Suppressor macrophage (primary cell): ENCODE measurements around the gene HIPK3.
"Not testable (repeated sequence)": the region's sequence is repeated elsewhere in the genome, so short reads cannot be mapped to it uniquely, and the experiment has no call there.

Experiments
- DNase-seq, 4 experiments: peaks; one replicate each; pipeline ENCODE4 v3.0.0-alpha.2; 2020 to 2022
- total RNA-seq, 17 experiments: gene quantifications; one replicate each; lab custom pipeline; 2026; ENCODE audit warnings: mixed read lengths in 6 of 17, inconsistent platforms in 3 of 17; lab: John Stamatoyannopoulos, UW

HIPK3 gene
- total RNA-seq: 221 to 632 (median 399) reads per million in 17 experiments

DNA sequence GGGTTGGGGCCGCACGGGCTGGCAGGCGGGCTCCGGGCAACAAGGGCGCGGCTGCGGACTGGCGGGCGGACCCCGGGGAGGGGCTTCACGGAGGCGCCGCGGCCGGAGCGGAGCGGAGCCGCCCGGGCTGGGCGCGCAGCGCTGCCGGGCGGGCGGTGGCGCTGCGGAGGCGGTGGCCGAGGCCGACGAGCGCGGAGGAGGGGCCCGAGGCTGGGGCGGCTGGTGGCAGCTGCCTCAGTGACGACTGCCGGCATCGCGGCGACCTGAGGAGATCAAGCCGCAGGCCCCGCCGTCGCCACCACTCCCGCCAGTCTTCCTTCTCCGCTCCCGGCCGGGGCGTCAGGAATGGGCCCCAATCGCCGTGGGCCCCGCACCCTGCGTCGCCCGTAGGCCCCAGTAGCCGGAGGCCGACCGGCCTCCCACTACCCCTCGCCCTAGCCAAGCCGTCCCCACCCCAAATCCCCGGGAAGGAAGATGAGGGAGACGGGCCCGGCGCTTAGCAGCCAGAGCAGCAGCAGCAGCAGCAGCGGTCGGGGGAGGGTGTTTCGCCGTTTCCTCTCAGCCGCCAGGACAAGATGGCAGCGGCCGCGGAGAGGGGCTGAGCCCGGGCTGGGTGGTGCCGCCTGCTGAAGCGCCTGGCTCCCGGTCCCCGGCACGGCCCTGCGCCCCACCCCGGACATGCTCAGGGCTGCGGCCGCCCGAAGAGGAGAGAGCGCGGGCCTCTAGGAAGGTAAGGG is at the start of gene HIPK3:
TSS of gene HIPK3 (plus strand) at position 222 of the 737 bp plus-strand sequence.
- peak; percentile 89 to 97 (median 94) for DNase-seq

DNA sequence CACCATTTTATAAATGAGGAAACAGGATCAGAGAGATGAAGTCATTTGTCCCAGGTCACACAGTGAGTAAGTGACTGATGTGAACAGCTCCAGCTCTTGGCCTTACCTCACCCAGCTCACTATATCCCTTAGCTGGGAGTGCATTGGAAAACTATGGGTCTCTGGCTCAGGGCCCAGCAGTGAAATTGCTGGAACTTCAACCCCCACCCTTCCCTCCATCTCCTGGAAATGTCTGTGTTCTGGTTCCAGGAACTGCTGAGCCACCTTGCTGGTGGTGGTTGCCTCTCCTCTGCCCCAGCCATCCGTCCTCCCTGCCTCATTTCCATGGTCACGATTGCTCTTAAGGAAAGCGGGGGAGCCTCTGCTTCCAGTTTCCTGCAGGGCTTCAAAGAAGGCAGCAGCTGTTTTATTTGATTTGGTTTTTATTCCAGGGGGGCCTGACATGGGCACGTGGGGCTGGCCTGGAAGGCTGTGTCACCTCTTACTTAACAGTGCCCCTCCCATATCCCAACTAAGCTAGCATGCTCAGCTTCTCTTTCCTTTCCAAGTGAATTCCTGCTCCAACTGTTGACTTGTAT is 49.7 kb upstream of the HIPK3 start:
- peak in 2 of 4 experiments; percentile 33 to 58 for DNase-seq

DNA sequence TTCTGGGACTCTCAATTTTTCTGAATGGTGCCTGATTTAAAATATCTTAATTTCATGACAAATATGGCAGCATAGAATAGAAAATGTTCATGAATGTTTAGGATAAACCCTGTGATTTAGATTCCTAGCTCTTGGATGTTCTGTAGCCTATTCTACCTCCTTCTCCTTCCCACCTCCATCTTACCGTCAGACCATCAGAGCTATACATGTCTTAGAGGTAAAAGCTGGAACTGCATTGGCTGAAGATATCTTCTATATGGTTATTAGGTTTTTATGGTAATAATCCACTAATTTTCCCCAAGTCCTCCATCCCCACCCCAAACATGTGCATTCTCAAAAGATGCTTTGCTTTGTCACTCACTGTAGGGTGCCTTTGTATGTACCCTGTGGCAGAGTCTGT is 49.0 kb upstream of the HIPK3 start:
- no peak for DNase-seq

DNA sequence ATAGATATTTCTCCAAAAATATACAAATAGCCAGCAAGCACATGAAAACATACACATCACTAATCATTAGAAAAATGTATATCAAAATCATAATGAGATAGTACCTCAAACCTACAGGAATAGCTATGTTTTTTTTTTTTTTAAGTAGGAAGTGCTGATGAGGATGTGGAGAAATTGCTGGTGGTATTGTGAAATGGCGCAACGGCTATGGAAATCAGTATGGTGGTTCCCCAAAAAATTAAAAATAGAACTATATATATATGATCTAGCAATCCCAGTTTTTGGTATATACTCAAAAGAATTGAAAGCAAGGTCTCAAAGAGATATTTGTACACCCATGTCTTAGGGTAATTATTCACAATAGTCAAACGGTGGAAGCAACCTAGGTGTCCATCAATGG is 46.0 kb upstream of the HIPK3 start:
- DNase-seq: peak; percentile 71 to 90 (median 81)

DNA sequence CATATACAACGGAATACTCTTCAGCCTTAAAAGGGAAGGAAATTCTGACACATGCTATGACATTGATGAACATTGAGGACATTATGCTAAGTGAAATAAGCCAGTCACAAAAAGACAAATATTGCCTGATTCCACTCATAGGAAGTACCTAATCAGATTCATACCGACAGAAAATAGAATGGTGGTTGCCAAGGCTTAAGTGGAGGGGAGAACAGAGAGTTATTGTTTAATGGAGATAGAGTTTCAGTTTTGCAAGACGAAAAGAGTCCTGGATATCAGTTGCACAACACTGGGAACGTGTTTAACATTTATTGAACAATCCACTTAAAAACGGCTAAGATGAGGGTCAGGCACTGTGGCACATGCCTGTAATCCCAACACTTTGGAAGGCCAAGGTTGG is 45.6 kb upstream of the HIPK3 start:
- peak; percentile 13 to 82 (median 59) for DNase-seq

DNA sequence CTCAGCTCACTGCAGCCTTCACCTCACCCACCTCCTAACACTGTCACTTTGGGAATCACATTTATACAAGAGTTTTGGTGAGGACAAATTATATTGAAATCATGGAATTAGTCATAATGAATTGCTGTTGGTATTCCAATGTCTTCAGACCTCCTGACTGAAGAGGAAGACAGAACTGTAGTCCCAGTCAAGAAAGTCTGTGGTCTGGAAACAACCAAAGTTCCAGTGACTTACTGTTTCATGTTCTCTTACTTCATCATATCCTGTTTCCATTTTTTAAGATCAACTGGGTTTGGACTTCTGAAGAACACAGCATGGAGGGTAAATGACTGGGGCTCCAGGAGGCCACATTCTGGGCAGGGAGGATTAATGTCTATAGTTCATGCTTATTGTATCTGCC is 43.0 kb upstream of the HIPK3 start:
- peak; percentile 63 to 89 (median 74) for DNase-seq

DNA sequence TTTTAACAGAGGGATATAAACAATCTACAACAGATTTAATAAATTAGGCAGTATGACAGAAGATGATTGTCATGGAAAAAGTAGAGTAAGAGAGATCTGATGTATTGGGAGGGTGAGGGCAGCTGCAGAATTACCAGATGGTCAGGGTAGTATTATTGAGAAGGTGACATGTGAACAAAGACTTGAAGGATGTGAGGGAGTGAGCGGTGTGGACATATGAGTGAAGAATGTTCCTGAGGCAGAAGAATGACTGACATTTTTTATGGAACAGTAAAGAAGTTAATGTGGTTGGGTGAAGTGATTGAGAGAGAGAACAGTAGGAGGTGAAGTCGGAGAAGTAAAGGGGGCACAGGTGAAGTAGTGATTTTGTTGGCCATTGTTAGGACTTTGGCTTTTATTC is 42.4 kb upstream of the HIPK3 start:
- no peak for DNase-seq

DNA sequence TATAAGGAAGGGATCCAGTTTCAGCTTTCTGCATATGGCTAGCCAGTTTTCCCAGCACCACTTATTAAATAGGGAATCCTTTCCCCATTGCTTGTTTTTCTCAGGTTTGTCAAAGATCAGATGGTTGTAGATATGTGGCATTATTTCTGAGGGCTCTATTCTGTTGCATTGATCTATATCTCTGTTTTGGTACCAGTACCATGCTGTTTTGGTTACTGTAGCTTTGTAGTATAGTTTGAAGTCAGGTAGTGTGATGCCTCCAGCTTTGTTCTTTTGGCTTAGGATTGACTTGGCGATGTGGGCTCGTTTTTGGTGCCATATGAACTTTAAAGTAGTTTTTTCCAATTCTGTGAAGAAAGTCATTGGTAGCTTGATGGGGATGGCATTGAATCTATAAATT is 40.5 kb upstream of the HIPK3 start:
- DNase-seq: not testable (repeated sequence)

DNA sequence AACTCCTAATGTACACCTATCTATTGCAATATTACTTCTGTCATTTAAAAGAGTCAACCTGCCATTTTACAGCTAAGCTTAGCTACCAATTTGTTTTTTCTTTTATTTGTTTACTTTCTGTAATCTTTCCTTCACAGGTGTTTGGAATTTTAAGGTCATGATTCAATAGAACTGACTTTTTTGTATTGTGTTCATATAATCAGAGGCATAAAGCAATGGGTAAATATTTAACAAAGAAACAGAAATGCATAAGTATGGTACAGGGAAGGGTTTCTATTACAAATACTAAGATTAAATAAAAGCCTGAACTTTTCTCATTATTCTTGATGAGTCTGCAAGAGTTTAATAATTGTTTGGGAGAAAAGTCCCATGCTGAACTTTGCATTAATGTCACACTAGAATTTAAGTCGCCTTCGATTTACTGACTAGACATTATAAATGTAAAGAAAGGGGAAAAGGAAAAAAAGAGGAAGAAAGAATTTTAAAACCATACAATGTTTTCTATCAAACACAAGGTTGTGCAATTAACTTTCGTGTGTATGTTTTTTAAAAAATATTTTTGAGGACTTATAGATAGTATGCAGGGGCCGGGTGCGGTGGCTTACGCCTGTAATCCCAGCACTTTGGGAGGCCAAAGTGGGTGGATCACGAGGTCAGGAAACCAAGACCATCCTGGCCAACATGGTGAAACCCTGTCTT is 35.0 kb upstream of the HIPK3 start:
- DNase-seq: peak in 3 of 4 experiments; percentile 31 to 65 (median 63)

DNA sequence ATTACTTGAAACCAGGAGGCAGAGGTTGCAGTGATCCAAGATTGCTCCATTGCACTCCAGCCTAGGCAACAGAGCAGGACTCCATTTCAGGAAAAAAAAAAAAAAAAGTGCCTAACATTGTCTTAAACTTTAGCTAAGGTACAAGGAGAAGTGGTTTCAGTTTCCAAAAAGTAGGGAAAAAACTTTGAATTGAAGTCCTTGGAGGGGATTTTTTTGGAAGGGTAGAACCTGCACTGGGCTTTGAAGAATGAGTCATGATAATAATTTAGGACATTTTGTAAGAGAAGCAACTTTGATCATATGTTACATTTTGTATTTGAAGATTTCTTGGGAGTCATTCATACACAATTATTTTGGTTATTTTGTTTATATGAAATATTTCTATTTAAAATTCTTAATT is 31.8 kb upstream of the HIPK3 start:
- no peak for DNase-seq

DNA sequence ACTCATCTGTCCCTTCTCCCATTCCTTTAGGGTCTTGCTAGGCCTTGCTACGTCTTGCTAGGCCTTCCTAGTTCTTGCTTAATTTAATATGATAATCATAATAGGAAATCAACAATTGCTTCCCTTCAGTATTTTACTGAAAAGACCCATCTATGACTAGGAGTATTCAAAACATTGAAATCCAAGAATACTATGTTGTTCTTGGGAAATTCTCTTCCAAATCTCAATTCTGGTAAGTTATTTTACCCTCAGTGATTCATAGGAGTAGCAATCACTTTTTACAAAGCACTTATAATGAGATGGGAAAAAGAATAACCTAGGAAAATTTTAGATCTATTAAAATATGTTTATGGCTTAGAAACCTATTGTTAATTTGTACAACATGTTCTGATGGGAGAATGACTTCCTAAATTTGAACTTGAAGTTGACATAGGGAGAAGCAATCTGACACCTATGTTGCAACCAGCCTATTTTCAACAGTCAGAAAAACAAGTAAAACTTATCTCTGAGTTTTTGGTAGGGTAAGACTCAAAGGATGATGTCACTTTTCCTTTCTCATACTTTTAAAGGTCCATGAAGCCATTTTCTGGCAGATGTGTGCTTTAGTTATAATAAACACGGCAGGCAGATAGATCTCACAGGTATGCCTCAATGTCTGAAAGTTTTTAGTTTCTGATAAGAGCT is 29.5 kb upstream of the HIPK3 start:
- DNase-seq: peak; percentile 27 to 76 (median 51)

DNA sequence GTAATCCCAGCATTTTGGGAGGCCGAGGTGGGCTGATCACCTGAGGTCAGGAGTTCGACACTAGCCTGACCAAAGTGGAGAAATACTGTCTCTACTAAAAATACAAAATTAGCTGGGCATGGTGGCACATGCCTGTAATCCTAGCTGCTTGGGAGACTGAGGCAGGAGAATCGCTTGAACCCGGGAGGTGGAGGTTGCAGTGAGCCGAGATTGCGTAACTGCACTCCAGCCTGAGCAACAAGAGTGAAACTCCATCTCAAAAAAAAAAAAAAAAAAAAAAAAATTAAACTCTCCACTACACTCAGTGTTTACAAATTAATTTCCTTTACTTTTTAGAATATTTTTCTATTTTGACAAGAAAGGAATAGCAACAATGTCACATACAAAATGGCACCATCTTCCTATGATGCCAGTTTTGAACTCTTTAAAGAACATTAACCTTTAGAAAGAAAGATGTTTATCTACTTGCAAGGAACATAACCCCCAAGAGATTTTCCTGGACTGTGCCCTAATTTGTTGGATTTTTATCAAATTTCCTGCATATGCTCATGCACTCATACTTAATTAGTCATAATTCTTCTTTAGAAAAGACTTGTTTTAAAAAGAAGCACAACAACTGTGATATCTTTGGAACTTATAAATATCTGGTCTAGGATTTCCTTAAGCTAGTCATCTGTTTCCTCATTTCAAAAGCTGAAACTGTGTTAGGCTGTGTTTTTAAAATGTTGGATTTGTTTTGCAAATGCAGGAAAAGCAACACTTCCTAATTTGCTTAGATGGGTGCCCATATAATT is 22.6 kb upstream of the HIPK3 start:
- DNase-seq: peak in 3 of 4 experiments; percentile 19 to 68 (median 48)

DNA sequence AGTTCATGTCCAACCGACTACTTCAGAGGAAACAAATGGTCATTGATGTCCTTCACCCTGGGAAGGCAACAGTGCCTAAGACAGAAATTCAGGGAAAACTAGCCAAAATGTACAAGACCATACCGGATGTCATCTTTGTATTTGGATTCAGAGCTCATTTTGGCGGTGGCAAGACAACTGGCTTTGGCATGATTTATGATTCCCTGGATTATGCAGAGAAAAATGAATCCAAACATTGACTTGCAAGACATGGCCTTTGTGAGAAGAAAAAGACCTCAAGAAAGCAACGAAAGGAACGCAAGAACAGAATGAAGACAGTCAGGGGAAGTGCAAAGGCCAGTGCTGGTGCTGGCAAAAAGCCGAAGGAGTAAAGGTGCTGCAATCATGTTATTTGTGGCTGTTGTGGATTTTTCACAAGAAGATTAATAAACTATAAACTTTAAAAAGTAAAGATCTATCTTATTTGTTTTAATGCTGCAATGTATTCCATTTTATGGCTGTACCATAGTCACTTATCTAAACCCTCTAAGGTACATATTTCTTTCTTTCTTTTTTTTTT is 20.1 kb upstream of the HIPK3 start:
- no peak for DNase-seq

DNA sequence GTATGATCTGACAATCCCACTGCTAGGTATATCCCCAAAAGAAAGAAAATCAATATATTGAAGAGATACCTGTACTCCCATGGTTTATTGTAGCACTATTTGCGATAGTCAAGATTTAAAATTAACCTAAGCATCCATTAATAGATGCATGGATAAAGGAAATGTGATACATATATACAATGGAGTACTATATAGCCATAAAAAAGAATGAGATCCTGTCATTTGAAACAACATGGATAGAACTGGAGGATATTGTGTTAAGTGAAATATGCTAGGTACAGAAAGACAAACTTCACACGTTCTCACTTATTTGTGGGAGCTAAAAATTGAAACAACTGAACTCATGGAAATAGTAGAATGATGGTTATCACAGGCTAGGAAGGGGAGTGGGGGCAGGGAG is 14.6 kb upstream of the HIPK3 start:
- no peak for DNase-seq

DNA sequence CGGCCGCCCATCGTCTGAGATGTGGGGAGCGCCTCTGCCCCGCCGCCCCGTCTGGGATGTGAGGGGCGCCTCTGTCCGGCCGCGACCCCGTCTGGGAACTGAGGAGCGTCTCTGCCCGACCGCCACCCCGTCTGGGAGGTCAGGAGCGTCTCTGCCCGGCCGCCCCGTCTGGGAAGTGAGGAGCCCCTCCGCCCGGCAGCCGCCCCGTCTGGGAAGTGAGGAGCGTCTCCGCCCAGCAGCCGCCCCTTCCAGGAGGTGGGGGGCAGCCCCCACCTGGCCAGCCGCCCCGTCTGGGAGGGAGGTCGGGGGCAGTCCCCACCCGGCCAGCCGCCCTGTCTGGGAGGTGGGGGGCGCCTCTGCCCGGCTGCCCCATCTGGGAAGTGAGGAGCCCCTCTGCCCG is 13.5 kb upstream of the HIPK3 start:
- DNase-seq: not testable (repeated sequence)

DNA sequence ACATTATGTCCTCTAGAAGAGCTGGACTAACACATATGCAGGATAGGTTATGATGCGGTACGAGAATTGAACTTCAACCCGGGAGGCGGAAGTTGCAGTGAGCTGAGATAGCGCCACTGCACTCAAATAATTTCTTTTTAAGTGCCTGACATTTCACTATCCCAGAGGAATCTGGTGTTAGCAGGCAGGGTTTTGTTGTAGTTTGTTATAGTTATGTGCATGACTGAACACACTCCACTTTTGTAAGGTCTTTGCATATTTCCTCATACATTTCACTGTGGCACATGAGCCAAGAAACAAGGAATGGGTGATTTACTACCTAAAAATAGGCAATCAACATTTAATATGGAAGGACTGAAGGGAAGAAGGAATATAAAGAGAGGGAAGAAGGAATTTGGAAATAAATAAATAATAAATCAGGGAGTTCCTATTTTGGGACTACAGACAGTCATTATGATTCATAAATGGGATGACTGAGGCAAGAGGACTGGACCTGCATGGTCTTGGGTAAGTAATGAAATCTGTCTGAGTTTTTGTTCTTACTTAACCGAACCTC is 8.7 kb upstream of the HIPK3 start:
- peak in 3 of 4 experiments; percentile 43 to 66 (median 62) for DNase-seq

DNA sequence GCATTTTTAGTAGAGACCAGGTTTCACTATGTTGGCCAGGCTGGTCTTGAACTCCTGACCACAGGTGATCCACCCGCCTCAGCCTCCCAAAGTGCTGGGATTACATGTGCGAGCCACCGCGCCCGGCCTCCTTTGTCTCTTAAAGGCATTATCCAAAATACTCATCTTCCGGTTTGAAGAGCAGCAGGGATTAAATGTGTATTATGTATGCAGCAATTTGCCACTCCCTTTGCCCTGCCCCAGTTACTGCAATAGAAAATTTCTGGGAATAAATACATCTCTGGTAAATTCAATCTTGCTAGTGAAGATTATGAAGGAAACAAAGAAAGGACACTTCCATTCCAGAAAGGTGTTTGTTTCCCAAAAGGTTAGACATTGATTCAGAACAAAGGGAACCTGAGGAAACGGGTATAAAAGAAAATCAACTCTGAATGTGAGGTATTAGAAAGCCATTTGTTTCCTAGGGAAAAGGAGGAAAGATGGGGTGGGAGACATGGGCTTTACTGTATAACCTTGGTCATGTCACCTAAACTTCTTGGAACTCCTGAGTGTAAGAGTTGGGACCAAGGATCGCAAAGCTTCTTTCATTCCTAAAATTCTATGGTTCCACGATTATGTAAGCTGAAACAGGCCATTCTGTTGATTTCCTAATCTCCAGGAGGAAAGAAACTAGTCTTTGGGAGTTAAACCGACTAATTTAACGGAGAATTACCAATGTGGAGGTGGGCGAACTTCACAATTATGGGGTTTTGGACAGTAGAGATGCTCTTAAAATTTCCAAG is 959 bp upstream of the HIPK3 start:
- peak in 1 of 4 experiments; percentile 33 for DNase-seq

DNA sequence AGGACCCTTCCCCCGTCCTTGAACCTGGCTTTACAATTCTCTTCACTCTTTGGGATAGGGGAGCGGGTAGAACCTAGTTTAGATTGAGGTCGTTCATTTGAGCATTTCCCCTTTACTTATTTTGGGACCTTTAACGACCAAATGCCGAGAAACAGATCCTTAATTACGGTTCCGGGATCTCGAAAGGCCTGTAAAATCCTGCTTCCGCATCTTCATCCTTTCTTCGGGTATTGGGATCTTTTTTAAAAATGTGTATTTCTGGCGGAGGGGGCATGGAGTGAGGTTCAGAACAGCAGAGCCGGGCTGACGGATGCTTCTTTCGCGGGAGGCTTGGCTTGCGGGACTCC is 395 bp upstream of the HIPK3 start:
- no peak for DNase-seq

DNA sequence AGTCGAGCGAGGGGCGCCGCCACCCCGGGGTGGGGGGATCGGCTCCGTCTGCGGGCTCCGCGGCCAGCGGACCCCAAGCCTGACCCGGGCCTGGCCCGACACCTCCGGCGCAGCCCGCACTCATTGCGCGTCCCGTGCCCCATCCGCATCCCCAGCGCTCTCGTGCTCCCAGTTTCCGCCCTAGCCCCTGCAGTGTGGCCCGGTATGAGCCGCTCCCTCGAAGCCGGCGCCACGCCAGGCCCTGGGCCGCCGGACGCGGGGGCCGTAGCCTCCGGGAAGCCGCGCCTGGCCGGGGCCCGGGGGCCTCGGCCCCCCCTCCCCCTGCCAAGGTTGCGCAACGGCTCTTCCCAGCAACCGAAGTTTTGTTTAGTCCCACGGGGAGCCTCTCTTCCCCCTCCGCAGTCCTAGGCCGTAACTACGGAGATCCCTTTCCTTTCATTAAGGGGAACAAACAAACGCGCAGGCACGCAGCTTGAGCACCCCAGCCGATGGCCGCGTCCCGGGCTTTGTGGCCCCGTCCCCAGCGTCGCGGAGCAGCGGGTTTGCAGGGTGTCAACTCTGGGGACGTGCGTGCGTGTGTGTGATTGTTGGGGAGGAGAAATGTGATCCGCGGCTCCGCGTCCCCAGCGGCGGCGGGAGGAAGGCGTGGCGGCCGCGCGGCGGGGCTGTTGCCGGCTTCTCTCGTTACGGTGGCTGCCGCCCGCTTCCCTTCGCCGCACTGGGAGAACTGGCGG is 883 bp downstream of the HIPK3 start:
- peak; percentile 90 to 96 (median 94) for DNase-seq

DNA sequence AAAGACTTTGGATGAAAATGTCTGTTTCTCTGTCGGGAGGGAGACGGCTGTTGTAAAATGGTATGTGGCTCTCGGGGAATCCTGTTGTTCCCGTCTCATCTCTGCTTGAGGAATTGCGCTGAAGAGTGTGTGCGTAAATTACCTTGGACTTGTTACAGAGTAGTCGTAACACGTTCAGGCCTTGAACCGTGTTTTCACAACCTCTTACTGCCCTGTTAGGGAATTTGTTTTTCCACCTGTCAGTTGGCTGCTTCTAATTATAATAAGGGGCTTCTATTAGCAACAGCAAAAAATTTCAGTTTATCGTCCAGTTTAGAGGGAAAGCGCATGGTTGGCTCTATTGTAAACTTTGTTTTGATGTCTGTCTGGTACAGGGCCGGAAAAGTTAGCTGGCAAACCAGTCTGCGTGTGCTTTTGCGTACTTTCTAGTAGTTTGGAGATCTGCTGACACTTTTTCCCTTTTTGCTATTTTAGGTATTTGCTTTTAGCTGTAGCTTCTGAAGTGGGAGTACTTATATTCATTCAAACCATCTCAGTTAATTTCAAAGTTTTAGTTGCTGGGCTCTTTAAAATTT is 1.5 kb downstream of the HIPK3 start:
- DNase-seq: peak; percentile 43 to 53 (median 48)
